ENCODE measurements around the gene TRIOBP.

Gene TRIOBP

GRCh38 chr22:37807410-37808293 lies 110.8 kb downstream of the TRIOBP start, which contains the start of gene GCAT:
TSS of gene GCAT (plus strand) at chr22:37807934. CDS start at chr22:37807968, 34 bp downstream.
- DNase-seq = peak; percentile 78

- DNase-seq = no peak
These were observed 111.4 kb downstream of the TRIOBP start for GRCh38 chr22:37808294-37808657.

- no peak for DNase-seq
These were observed 113.0 kb downstream of the TRIOBP start for GRCh38 chr22:37809672-37810333.

- DNase-seq = no peak
These were observed 115.0 kb downstream of the TRIOBP start for GRCh38 chr22:37811867-37812266.

- DNase-seq = no peak
These were observed 116.2 kb downstream of the TRIOBP start for GRCh38 chr22:37812869-37813678.

- no peak for DNase-seq
These were observed 118.7 kb downstream of the TRIOBP start for GRCh38 chr22:37815593-37815992.

GRCh38 chr22:37816543-37817180 lies 119.8 kb downstream of the TRIOBP start:
- no peak for DNase-seq

- DNase-seq = peak; percentile 73
These were observed 121.0 kb downstream of the TRIOBP start for GRCh38 chr22:37817705-37818408.

- peak; percentile 47 for DNase-seq
These were observed 121.7 kb downstream of the TRIOBP start for GRCh38 chr22:37818409-37819104.

GRCh38 chr22:37819105-37819433 lies 122.2 kb downstream of the TRIOBP start:
- no peak for DNase-seq

- DNase-seq = no peak
These were observed 123.5 kb downstream of the TRIOBP start for GRCh38 chr22:37820350-37820749.

GRCh38 chr22:37822079-37822833 lies 125.4 kb downstream of the TRIOBP start:
- DNase-seq = no peak

GRCh38 chr22:37823134-37823985 lies 126.5 kb downstream of the TRIOBP start, which contains the start of gene GALR3:
TSS of gene GALR3 (plus strand) at chr22:37823382. CDS start at chr22:37823407, 25 bp downstream.
- DNase-seq = no peak

GRCh38 chr22:37824674-37825641 lies 128.1 kb downstream of the TRIOBP start:
- no peak for DNase-seq

Data from activated effector memory CD4-positive, alpha-beta T cell treated with Interleukin-2 at 50 U/mL for 16 hours (primary cell).